Activated CD4-positive, CD25-positive, alpha-beta regulatory T cell treated with anti-CD3 and anti-CD28 coated beads, Interleukin-2, amount 50 U/mL, for 24 hours (primary cell): ENCODE data around the gene C1QTNF8.

Source experiments
- ATAC-seq, 2 donors: fragments of 150-1000 bp; cut with Tn5 transposase; one replicate each; pipeline ENCODE4 v1.10.0; 2021; ENCODE audit warnings: mild to moderate bottlenecking in 1 of 2, moderate library complexity in 1 of 2

C1QTNF8 gene, protein sequence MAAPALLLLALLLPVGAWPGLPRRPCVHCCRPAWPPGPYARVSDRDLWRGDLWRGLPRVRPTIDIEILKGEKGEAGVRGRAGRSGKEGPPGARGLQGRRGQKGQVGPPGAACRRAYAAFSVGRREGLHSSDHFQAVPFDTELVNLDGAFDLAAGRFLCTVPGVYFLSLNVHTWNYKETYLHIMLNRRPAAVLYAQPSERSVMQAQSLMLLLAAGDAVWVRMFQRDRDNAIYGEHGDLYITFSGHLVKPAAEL

DNA sequence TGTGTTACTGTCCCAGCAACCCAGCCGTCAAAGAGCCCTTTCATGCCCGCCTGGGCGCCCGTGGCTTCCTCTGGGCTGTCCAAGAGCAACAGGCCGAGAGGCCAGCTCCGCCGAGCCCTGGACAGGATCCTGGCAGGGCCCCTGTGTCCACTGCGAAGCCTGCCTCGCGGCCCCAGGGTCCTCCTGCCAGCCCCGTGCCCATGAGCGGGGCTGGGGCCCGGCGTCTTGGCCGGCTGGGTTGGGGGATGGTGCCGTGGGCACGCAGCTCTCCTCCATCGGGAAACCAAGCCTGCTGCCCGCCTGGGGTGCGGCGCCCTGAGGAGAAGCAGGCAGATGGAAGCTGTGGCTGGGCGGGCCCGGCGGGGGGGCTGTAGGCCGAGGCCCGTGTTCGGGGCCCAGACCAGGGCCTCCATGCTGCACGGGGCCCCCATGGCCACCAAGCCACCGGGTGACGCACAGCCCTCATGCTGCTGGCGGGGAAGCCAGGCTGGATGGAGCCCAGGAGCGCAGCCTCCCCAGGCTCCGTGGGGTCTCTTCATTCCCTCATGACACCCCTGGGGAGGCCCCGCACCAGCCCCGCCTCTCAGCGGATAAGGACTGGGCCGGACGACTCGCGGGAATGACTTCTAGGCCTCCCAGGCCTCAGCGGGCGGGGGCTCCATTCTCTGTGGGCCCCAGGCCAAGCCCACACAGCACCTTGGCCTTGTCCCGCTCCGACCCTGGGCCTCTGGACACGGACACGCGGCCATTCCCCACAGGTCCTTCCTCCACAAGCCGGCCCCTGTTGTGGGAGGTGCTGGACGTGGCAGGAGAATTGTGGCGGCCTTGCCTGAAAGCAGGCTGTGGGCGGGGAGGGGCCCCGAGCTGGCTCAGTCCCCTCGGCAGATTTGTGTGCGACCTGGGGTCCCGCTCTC is at the start of gene C1QTNF8:
TSS of gene C1QTNF8 (minus strand) at position 76 of the 914 bp plus-strand sequence. CDS start 1,322 bp downstream, outside the sequence.
- ATAC-seq = no peak

- ATAC-seq = no peak
Measured at GRCh38 chr16:1145383-1146100, 49.5 kb upstream of the C1QTNF8 start.

- ATAC-seq = no peak
Measured at GRCh38 chr16:1144476-1145382, 48.7 kb upstream of the C1QTNF8 start.

DNA sequence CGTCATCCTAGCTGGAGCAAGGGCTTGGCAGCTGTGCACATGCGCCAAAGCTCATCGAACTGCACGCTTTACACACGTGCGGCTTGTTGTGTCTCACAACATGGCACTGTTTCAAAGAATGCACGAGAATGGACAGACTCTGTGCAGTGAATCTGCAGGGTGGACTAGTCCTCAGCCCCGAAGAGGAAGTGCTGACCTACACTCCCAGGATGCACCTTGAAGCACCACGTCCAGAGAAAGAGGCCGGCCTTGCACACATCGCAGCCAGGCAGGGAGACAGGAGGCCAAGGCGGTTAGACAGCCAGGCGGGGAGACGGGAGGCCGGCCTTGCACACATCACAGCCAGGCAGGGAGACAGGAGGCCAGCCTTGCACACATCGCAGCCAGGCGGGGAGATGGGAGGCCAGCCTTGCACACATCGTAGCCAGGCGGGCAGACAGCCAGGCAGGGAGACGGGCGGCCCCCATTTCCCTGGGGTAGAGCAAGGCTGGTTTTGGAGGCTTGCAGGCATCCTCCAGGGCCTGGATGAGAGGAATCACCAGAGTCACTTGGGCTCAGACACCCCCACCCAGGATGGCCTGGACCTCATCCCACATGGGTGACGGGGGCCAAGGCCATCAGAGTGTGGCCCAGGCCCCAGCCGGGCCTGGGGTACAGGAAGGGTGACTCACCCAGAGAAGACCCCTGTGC is 47.9 kb upstream of the C1QTNF8 start:
- ATAC-seq = no peak

GRCh38 chr16:1142911-1143310 is 46.9 kb upstream of the C1QTNF8 start:
- ATAC-seq = no peak

- no peak for ATAC-seq
Measured at GRCh38 chr16:1141716-1142115, 45.7 kb upstream of the C1QTNF8 start.

DNA sequence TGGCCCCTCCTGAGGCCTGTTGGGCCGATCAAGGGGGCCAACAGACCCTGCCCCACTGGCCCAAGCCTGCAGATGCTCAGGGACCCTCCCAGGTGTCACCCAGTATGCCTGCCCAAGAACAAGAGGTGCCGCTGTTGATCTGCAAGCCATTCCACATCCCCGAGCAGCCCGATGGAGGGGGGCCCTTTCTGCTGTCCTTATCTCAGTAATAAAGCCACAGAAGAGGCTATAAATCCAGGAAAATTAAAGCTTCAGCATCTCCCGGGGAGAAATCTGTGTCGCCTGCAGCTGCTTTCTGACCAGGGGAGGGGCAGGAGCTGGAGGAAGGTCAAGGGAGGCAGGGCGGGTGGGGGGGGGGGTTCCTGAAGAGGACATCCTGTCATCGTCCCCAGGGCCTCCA is 45.1 kb upstream of the C1QTNF8 start:
- ATAC-seq = no peak

DNA sequence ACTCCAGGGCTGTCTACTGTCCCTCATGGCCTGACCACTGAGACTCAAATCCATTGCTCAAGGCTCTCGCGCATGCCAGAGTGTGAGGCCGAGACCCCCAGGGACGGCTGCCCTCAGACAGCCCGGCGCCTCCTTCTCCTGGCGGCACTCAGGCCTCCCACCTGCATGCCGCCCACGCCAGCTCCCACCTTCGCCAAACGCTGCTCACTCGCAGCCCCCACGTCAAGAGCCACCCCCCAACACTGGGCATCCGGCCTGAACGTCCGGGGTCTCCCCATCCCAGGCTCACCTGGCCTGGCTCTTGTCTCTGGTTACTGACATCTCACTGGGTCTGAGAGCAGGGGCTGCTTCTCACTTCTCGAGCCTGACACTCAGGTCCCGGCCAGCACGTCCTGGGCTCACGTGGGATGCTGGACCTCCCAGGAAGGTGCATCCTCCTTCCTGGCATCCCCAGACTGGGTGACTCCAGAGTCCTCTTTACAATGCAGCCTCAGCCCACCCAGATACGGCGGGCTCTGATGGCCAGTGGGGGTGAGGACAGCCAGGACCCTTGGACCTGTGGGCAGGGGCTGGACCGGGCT is 44.6 kb upstream of the C1QTNF8 start:
- ATAC-seq = no peak

DNA sequence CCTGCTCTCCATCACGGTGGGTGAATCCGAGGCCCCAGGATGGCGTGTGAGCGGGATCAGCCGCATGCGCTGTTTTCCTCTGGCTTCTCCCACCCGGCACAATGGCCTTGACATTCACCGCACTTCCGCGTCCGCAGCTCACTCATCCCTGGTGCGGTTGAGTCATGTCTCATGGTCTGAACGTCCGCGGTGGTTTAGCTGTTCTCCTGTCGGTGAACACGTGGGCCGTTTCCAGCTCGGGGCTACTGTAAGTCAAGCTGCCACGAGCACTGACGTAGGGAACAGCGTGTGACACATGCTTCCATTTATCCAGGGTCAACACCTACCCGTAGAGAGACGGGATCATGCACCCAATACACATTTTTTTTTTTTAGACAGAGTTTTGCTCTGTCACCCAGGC is 41.6 kb upstream of the C1QTNF8 start:
- ATAC-seq = no peak

- ATAC-seq = no peak
Measured at GRCh38 chr16:1135459-1135825, 39.4 kb upstream of the C1QTNF8 start.

GRCh38 chr16:1134776-1135458 is 38.9 kb upstream of the C1QTNF8 start:
- no peak for ATAC-seq

GRCh38 chr16:1133810-1134520 is 37.9 kb upstream of the C1QTNF8 start:
- no peak for ATAC-seq

DNA sequence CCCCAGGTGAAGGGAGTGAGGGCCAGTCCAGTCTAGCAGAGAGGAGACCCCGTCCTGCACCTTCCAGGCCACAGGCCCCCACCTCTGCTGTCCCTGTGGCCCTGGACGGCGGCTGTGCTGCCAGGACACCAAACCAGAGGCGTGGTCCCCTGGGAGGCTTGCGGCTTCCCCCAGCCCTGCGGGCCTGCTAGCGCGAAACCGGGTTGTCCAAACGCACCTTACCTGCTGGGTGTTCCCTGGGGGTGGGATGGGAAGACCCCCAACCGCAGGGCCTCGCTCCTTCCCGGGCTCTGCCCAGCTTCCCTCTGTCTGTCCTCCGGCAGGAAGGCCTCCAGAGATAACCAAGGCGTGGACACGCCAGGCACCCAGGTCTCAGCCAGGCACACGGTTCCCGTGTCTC is 37.2 kb upstream of the C1QTNF8 start:
- ATAC-seq = no peak

DNA sequence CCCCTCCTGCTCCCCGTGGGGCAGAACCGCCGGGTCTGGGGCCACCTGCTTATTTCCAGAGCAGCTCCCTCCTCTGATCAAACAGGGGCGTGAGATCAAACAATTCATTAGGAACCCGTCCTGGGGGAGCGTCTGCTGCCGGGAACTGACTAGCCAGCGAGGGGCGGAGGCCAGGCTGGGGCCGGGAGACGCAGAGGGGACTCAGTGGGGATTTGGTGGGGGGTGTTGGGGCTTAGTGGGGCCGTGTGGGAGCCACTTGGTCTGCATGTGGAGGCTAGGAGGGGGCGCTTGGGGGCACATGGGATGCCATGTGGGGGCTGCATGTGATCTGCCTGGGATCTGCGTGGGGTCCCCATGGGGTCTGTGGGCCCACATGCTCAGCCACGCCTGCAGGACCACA is 36.4 kb upstream of the C1QTNF8 start:
- no peak for ATAC-seq

GRCh38 chr16:1131378-1131994 is 35.4 kb upstream of the C1QTNF8 start:
- ATAC-seq = no peak

DNA sequence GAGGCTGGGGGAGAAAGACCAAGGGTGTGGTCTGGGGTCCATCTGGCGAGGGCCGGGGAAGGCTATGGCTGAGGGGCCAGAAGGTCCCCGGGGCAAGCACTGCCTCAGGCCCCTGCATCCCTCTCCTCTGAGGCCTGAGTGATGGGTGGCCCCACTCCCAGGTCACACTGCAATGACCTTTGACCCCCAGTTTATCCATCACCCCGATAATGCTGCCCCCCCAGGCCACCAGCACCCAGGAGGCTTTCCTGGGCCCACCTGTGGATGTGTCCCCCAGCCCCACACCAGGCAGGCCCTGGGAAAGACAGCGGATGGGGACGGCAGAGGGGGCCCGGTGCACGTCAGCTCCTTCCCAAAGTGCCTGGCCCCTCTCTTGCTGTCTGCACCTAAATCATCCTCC is 34.3 kb upstream of the C1QTNF8 start:
- ATAC-seq = no peak

DNA sequence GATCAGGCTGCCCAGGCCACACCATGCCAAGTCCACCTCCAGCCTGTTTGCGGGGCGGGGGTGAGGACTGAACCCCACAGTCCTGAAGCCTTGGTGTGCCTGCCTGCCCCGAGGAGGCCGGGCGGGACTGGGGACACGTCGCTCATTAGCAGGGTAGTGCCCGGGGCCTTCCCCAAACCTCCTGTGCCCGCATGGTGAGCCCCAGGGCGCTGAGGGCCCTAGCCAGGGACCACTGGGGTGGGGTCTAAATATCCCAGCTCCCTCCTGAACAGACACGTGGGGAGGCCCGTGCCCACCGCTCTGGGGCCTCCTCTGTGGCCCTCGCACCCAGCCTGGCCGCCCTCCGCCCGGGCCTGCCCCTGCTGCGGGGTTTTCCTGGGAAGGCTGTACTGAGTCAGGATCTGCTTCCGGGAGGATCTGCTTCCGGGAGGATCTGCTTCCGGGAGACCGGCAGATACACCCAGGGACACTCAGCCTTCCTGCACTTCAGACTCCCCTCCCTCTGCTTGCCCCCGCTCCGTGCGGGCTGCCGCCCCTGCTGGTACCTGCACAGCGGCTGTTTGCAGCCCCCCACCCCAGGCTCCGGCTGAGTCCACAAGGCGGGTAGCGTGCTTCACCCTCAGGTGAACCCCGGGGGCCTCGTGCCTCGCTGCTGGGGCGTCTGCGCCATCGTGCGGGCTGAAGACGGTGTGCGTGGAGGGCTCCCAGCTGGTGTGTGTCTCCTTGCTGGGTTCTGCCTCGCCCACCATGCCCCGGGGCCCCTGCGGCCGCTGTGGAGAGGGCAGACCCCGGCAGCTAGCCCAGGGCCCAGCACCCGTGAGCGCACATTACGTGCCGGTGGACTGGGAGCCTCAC is 33.3 kb upstream of the C1QTNF8 start:
- no peak for ATAC-seq

- ATAC-seq = no peak
Measured at GRCh38 chr16:1127971-1128715, 32.1 kb upstream of the C1QTNF8 start.
